ENCODE measurements around the gene CLEC1B. TPM values are rescaled to one million over a fixed set of nuclear protein-coding genes. Genes with fewer than 3 reads are reported as not detected.

Gene CLEC1B
- total RNA-seq (2022; extraction: Qiagen RNA extraction) = not detected in 5 replicates

GRCh38 chr12:9999016-9999415 is at the start of gene CLEC1B:
TSS of gene CLEC1B (minus strand) at chr12:9999121. CDS start at chr12:9999100, 21 bp downstream.

GRCh38 chr12:10030446-10030845 is 31.5 kb upstream of the CLEC1B start, which contains the start of gene CLEC9A:
TSS of gene CLEC9A (plus strand) at chr12:10030682. CDS start at chr12:10052688, 22,006 bp downstream.

GRCh38 chr12:9971181-9971580 is 27.7 kb downstream of the CLEC1B start, which contains the start of gene CLEC12A:
TSS of gene CLEC12A (plus strand) at chr12:9971409. CDS start at chr12:9971597, 188 bp downstream.

Other genes with a start within 250 kb of the CLEC1B start
- not detected in 5 replicates for gene CD69, start 238.2 kb downstream of the CLEC1B start, total RNA-seq (2022; extraction: Qiagen RNA extraction)
- gene KLRF1, start 171.6 kb downstream of the CLEC1B start, total RNA-seq (2022; extraction: Qiagen RNA extraction) = not detected in 5 replicates
- gene CLEC2B, start 129.8 kb downstream of the CLEC1B start, total RNA-seq (2022; extraction: Qiagen RNA extraction) = 1.4 to 1.6 TPM (median 1.4 TPM) in 5 replicates
- not detected in 5 replicates for gene KLRF2, start 117.6 kb downstream of the CLEC1B start, total RNA-seq (2022; extraction: Qiagen RNA extraction)
- gene CLEC2A, start 66.8 kb downstream of the CLEC1B start, total RNA-seq (2022; extraction: Qiagen RNA extraction) = not detected in 5 replicates
- gene CLEC12A, start 27.7 kb downstream of the CLEC1B start, total RNA-seq (2022; extraction: Qiagen RNA extraction) = not detected in 5 replicates
- gene CLEC12B, start 11.5 kb upstream of the CLEC1B start, total RNA-seq (2022; extraction: Qiagen RNA extraction) = not detected in 5 replicates
- not detected in 5 replicates for gene CLEC9A, start 31.6 kb upstream of the CLEC1B start, total RNA-seq (2022; extraction: Qiagen RNA extraction)
- gene CLEC1A, start 99.9 kb upstream of the CLEC1B start, total RNA-seq (2022; extraction: Qiagen RNA extraction) = not detected in 5 replicates
- gene CLEC7A, start 131.1 kb upstream of the CLEC1B start, total RNA-seq (2022; extraction: Qiagen RNA extraction) = not detected in 5 replicates
- 0.73 to 1.9 TPM (median 1.1 TPM) in 5 replicates for gene OLR1, start 173.0 kb upstream of the CLEC1B start, total RNA-seq (2022; extraction: Qiagen RNA extraction)
- gene TMEM52B, start 179.9 kb upstream of the CLEC1B start, total RNA-seq (2022; extraction: Qiagen RNA extraction) = 0.06 to 0.28 TPM (median 0.22 TPM) in 5 replicates
- 31.7 to 40.9 TPM (median 39.1 TPM) in 5 replicates for gene GABARAPL1, start 213.8 kb upstream of the CLEC1B start, total RNA-seq (2022; extraction: Qiagen RNA extraction)